T47D (cell line): ENCODE results near the gene TNFSF15.

Source experiments
- DNase-seq, 2 experiments: peaks; one replicate each; pipeline versions ENCODE4 v3.0.0 to v3.0.0-alpha.2; 2011 to 2012; ENCODE audit warnings: low read depth in 1 of 2, low spot score in 1 of 2
- JUND ChIP-seq: IDR thresholded peaks from 2 replicates; pipeline ENCODE4 v1.6.1; 2012; ENCODE audit warnings: low read depth
- in situ Hi-C: cut with HindIII; loops from 2 replicates; pipeline ENCODE4 v1.10.0; 2016; ENCODE audit warnings: low sequenced_read_pairs, low pct_unique_long_range_greater_than_20kb

TNFSF15 gene

GRCh38 chr9:114805670-114806525 is at the start of gene TNFSF15:
TNFSF15 (minus strand) TSS chr9:114806039; CDS start chr9:114806012, 27 bp downstream.
- in situ Hi-C loops = no loop called here
- TF ChIP-seq JUND = no peak
- peak; percentile 9 to 84 for DNase-seq

DNA sequence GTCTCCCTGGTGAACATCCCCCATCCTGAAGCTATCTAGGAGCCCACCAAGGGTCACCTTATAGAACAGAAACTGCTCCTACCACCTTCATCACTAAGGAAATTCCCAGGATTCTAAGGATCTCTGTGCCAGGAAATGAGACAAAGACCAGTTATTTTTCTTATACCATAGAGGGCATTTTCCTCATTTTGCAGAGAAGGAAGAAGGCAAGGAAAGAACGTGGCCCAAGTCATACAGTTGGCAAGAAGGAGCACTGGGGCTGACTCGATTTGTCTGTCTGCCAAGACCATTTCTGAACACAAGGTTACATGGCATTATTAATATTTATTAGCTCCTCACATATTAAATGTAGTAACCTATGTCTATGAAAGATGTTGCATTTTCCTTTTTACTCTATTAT is 49.6 kb upstream of the TNFSF15 start:
- DNase-seq = no peak
- TF ChIP-seq JUND = no peak
- in situ Hi-C loops = no loop called here

GRCh38 chr9:114854736-114855355 is 49.0 kb upstream of the TNFSF15 start:
- DNase-seq = no peak
- no peak for TF ChIP-seq JUND
- in situ Hi-C loops = no loop called here

GRCh38 chr9:114853071-114853855 is 47.4 kb upstream of the TNFSF15 start:
- in situ Hi-C loops = no loop called here
- no peak for DNase-seq
- TF ChIP-seq JUND = no peak

DNA sequence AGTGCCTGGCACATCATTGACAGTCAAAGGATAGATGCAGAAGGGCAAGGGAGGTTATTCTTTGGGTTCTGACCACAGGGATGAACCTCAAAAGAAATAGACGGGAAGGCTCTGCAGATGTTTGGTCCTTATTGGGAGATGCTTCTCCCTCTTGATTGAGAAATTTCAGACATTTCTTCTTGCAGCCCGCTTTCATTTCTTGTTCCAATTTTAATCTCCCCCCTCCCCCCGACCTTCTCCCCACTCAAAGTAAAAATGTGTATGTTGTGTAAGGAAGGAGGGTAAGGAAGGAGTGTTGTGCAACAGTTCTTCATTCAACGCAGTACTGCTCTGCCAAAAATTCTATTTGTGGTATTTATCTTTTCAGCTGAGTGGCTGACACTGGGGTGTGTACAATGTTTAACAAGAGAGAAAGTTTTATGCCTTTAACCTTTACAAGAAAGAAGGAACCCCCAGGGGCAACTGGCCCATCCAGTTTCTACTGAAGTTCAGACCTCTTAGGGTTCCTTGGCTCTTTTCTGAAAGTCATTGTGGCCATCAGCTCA is 46.3 kb upstream of the TNFSF15 start:
- TF ChIP-seq JUND = no peak
- DNase-seq = peak in 1 of 2 experiments; percentile 52
- in situ Hi-C loops = no loop called here

- in situ Hi-C loops = no loop called here
- no peak for TF ChIP-seq JUND
- DNase-seq = no peak
Measured at GRCh38 chr9:114851306-114851705, 45.5 kb upstream of the TNFSF15 start.

DNA sequence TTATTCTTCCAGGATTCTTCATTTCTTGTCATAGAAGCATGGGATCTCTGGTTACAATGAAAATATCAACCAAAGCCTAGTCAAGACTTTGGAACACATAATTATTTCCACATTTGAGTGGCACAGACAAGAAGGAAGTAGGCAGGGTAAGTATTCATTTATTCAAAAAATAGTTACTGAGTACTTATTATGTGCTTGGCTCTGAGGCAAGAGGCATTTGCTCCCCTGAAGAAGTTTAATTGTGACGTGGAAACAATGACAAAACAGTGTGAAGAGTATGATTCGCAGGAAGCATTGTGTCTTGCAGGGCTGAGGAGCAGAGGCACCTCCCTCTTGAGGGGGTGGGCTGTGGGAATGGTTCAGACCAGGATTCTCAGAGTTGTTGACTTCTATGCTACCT is 45.0 kb upstream of the TNFSF15 start:
- DNase-seq = no peak
- in situ Hi-C loops = no loop called here
- TF ChIP-seq JUND = no peak

DNA sequence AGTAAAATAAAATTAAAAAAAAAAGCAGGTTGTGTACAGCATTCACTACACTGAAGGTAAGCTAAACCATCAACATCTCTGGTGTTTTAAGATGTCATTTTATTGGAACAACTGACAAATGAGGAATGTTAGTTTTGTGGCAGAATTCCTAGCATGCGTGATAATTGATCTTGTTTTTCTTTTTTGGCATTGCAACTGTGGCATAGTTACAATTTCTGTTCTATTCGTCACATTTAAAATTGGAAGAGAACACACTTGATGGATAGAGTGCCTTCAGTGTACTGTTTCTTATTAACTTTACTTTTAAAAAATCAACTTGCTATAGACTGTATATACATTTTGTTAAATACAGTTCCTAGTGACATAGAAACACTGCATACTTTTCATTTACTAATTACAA is 43.6 kb upstream of the TNFSF15 start:
- no peak for TF ChIP-seq JUND
- in situ Hi-C loops = no loop called here
- no peak for DNase-seq

DNA sequence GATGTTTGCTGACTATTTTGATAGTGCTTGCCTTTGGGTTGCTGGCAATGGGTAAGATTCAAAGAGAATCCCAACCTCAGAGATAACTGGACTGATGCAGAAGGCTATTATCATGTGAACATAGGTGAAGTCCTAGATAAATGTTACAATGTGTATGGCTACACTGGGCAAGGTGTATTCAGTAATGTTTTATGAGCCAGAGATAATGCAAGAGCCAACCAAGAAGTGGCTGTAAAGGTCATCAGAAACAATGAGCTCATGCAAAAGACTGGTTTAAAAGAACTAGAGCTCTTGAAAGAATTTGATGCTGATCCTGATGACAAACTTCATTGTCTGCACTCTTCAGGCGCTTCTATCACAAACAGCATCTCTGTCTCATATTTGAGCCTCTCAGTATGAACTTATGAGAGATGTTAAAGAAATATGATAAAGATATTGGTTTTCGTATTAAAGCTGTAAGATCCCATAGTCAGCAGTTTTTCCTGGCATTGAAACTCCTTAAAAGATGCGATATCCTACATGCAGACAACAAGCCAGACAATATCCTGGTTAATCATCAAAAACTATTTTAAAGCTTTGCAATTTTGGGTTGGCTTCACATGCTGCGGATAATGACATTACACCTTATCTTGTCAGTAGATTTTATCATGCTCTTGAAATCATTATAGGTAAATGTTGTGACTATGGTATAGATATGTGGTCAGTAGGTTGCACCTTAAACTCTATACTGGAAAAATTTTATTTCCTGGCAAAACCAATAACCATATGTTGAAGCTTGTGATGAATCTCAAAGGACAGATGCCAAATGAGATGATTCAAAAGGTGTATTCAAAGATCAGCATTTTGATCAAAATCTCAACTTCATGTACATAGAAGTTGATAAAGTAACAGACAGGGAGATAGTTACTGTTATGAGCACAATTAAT is 41.9 kb upstream of the TNFSF15 start:
- in situ Hi-C loops = no loop called here
- no peak for DNase-seq
- TF ChIP-seq JUND = no peak

DNA sequence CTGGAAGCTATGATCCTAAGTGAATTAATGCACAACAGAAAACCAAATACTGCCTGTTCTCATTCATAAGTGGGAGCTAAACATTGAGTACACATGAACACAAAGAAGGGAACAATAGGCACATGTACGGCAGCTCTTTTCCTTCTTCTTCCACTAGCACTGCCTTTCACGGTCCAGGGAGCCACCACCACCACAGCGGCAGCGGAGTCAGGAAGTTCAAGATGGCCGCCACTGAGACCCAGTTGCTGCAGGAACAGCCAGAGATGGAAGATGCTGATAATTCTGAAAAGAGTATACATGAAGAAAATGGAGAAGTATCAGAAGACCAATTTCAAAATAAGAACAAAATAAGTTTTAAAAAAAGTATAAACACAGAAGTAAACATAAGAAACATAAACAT is 39.5 kb upstream of the TNFSF15 start:
- in situ Hi-C loops = no loop called here
- TF ChIP-seq JUND = no peak
- DNase-seq = no peak

DNA sequence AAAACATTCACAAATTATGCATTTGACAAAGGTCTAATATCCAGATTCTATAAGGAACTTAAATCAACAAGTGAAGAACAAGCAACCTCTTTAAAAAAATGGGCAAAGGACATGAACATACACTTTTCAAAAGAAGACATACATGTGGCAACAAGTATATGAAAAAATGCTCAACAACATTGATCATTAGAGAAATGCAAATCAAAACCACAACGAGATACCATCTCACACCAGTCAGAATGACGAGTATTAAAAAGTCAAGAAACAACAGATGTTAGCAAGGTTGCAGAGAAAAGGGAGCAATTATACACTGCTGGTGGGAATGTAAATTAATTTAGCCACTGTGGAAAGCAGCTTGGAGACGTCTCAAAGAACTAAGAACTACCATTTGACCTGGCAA is 38.9 kb upstream of the TNFSF15 start:
- no peak for DNase-seq
- in situ Hi-C loops = no loop called here
- no peak for TF ChIP-seq JUND

- in situ Hi-C loops = no loop called here
- TF ChIP-seq JUND = no peak
- no peak for DNase-seq
Measured at GRCh38 chr9:114837923-114838322, 32.1 kb upstream of the TNFSF15 start.
